Esophagus muscularis mucosa (tissue), 4 donors: ENCODE results near the gene RFXANK.

Experiments used
- CTCF ChIP-seq, 3 experiments: fragments of 200-600 bp in 2 of 3; fragments of 450-650 bp in 1 of 3; sonication (generic) in 2 of 3; IDR thresholded peaks; one replicate each; pipeline ENCODE4 v1.5.1; 2017 to 2019; ENCODE audit warnings: antibody characterized with exemption in 3 of 3, mild to moderate bottlenecking in 2 of 3, moderate library complexity in 1 of 3
- EP300 ChIP-seq: sonication (generic); formaldehyde crosslinking; IDR thresholded peaks from one replicate; pipeline ENCODE4 v1.6.1; 2017; ENCODE audit warnings: antibody characterized with exemption
- POLR2A ChIP-seq: fragments of 450-650 bp; IDR thresholded peaks from one replicate; pipeline ENCODE4 v1.6.1; 2017; ENCODE audit warnings: antibody characterized with exemption, moderate library complexity, mild to moderate bottlenecking, low read depth

- TF ChIP-seq CTCF (IDR thresholded peaks at IDR 0.05) (no peak), EP300 (no peak), POLR2A (no peak)
These were observed 34.6 kb downstream of the RFXANK start for GRCh38 chr19:19226663-19227062.
